Mesothelial cell of epicardium (in vitro differentiated cells): Measurements from ENCODE around the gene SPTBN1. TPM values are rescaled to one million over a fixed set of nuclear protein-coding genes. Genes with fewer than 3 reads are reported as not detected.

ENCODE experiments used
- DNase-seq, 2 experiments: peaks; one replicate each; pipeline ENCODE4 v3.0.0; 2021; ENCODE audit warnings: low spot score in 2 of 2; ENCODE audit not compliant: unreplicated experiment in 2 of 2
- H3K27ac Mint-ChIP-seq: 2 replicates; pipeline ENCODE4 v1.8.0; 2021; ENCODE audit warnings: mixed read lengths
- H3K27me3 Mint-ChIP-seq: 2 replicates; pipeline ENCODE4 v1.8.0; 2021; ENCODE audit warnings: low read depth, mixed read lengths
- H3K36me3 Mint-ChIP-seq: 2 replicates; pipeline ENCODE4 v1.8.0; 2021; ENCODE audit warnings: mixed read lengths
- H3K4me1 Mint-ChIP-seq: 2 replicates; pipeline ENCODE4 v1.8.0; 2021; ENCODE audit warnings: mixed read lengths
- H3K4me3 Mint-ChIP-seq: 2 replicates; pipeline ENCODE4 v1.8.0; 2021; ENCODE audit warnings: mild to moderate bottlenecking, moderate library complexity, mixed read lengths
- H3K9me3 Mint-ChIP-seq: 2 replicates; pipeline ENCODE4 v1.8.0; 2021; ENCODE audit warnings: mixed read lengths
- total RNA-seq: library from RNA; stranded (reverse); gene quantifications from 3 replicates; pipeline ENCODE4 v1.2.1, GENCODE V29; 2021
- TF ChIP-seq, protein P1 (sequence below): fragments of 200-600 bp; sonication (generic); IDR thresholded peaks from one replicate; pipeline ENCODE4 v1.5.0; 2021; ENCODE audit warnings: antibody characterized with exemption; ENCODE audit not compliant: unreplicated experiment

SPTBN1 gene
- total RNA-seq, 1 donor from 2014 or later = 281 TPM

DNA sequence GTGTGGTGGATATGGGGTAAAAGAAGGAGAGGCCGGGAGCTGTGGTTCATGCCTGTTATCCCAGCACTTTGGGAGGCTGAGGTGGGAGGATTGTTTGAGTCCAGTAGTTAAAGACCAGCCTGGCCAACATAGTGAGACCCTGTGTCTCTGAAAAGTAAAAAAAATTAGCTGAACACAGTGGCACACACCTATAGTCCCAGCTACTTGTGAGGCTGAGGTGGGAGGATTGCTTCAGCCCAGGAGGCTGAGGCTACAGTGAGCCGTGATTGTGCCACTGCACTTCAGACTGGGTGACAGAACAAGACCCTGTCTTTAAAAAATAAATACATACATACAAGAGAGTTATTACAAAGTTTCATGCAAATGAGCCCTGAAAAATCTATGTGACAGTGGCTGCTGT is 80.6 kb downstream of the SPTBN1 start:
- Mint-ChIP-seq H3K36me3 (peaks cover 12% of the 10 kb centered on the region), H3K27me3 (no peaks in the 10 kb centered on the region), H3K4me3 (no peak overlapping the region), H3K27ac (no peak overlapping the region), H3K4me1 (peaks cover 35% of the 10 kb centered on the region), H3K9me3 (no peaks in the 10 kb centered on the region)
- TF ChIP-seq, protein P1, sequence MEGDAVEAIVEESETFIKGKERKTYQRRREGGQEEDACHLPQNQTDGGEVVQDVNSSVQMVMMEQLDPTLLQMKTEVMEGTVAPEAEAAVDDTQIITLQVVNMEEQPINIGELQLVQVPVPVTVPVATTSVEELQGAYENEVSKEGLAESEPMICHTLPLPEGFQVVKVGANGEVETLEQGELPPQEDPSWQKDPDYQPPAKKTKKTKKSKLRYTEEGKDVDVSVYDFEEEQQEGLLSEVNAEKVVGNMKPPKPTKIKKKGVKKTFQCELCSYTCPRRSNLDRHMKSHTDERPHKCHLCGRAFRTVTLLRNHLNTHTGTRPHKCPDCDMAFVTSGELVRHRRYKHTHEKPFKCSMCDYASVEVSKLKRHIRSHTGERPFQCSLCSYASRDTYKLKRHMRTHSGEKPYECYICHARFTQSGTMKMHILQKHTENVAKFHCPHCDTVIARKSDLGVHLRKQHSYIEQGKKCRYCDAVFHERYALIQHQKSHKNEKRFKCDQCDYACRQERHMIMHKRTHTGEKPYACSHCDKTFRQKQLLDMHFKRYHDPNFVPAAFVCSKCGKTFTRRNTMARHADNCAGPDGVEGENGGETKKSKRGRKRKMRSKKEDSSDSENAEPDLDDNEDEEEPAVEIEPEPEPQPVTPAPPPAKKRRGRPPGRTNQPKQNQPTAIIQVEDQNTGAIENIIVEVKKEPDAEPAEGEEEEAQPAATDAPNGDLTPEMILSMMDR = no peak
- DNase-seq = no peak

DNA sequence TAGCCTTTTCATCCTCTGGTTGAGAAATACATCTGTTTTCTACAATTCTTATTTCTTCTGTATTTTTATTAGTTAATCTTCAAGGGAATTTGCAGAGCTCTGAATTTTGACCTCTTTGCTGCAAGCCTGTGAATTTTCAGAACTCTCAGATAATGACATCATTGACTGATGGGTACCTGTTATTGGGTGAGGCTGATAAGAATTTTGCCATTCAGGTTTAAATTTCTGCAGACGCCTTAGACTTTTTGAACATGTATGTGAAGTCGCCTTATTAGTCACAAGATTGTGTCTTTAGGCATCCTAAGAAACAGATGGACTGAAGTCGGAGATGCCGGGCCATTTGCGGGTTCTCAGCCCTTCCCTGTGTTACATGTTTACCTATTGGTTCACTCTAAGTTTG is 82.4 kb downstream of the SPTBN1 start:
- Mint-ChIP-seq H3K36me3 (peaks cover 12% of the 10 kb centered on the region), H3K4me1 (peaks cover 31% of the 10 kb centered on the region), H3K4me3 (no peak overlapping the region), H3K9me3 (no peaks in the 10 kb centered on the region), H3K27ac (no peak overlapping the region), H3K27me3 (no peaks in the 10 kb centered on the region)
- TF ChIP-seq, protein P1 = no peak
- no peak for DNase-seq

DNA sequence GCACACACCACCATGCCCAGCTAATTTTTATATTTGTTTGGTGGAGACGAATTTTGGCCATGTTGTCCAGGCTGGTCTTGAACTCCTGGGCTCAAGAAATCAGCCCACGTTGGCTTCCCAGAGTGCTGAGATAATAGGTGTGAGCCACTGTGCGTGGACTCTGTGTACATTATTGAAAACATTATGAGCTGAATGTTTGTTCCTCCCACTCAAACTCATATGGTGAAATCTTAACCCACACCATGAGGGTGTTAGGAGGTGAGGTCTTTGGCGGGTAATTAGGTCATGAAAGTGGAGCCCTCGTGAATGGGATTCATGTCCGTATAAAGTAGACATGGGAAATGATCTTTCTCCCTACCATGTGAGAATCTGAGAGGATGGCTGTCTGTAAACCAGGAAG is 83.6 kb downstream of the SPTBN1 start:
- Mint-ChIP-seq H3K4me1 (peaks cover 31% of the 10 kb centered on the region), H3K36me3 (peaks cover 12% of the 10 kb centered on the region), H3K4me3 (no peak overlapping the region), H3K9me3 (no peaks in the 10 kb centered on the region), H3K27ac (no peak overlapping the region), H3K27me3 (no peaks in the 10 kb centered on the region)
- TF ChIP-seq, protein P1 = no peak
- DNase-seq = no peak

DNA sequence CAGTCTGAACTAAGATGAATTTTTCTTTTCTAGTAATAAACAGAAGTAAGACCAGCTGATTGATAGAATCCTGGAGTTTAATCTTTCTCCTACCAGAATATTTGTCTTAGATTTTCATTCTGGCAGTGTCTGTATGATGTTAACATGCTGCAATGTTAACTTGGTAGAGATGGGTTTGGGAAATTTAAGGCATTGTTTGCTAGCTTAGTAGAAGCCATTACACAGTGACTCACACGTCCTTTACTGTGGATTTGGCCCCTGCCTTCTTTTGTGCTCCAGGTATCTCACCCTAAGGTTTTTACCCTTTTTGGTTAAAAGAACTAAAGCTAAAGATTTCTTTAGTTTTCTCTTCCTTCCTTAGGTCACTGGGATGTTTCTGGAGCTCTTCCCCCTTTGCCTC is 84.1 kb downstream of the SPTBN1 start:
- H3K4me1 Mint-ChIP-seq = peaks cover 25% of the 10 kb centered on the region
- peaks cover 12% of the 10 kb centered on the region for H3K36me3 Mint-ChIP-seq
- no peak overlapping the region for H3K27ac Mint-ChIP-seq
- H3K9me3 Mint-ChIP-seq = no peaks in the 10 kb centered on the region
- no peak for DNase-seq
- H3K27me3 Mint-ChIP-seq = no peaks in the 10 kb centered on the region
- H3K4me3 Mint-ChIP-seq = no peak overlapping the region
- TF ChIP-seq, protein P1 = no peak

- peaks cover 7% of the 10 kb centered on the region for H3K36me3 Mint-ChIP-seq
- no peaks in the 10 kb centered on the region for H3K27me3 Mint-ChIP-seq
- no peak overlapping the region for H3K4me3 Mint-ChIP-seq
- TF ChIP-seq, protein P1 = no peak
- no peaks in the 10 kb centered on the region for H3K9me3 Mint-ChIP-seq
- no peak for DNase-seq
- H3K27ac Mint-ChIP-seq = no peak overlapping the region
- H3K4me1 Mint-ChIP-seq = peaks cover 35% of the 10 kb centered on the region
Measured at GRCh38 chr2:54541995-54542394, 85.9 kb downstream of the SPTBN1 start.
